Tongue (tissue), 3 donors: ENCODE data around the gene RTN3. TPM values are rescaled to one million over a fixed set of nuclear protein-coding genes. Genes with fewer than 3 reads are reported as not detected.
"Not testable (repeated sequence)": the region's sequence is repeated elsewhere in the genome, so short reads cannot be mapped to it uniquely, and the experiment has no call there.

Experiments used
- DNase-seq: peaks from one replicate; pipeline ENCODE4 v3.0.0-alpha.2; 2015
- small RNA-seq: library from RNA; depleted of rRNA; stranded (forward); fragments of <200 nt; gene quantifications from one replicate; pipeline ENCODE3, GENCODE V24; 2014; ENCODE audit warnings: low replicate concordance
- total RNA-seq: library from RNA; depleted of rRNA; stranded (reverse); fragments of >200 nt; gene quantifications from one replicate; pipeline ENCODE4 v1.2.3, GENCODE V29; 2014

RTN3 gene
- total RNA-seq, 1 donor from 2014 or later: 46.1 TPM

DNA sequence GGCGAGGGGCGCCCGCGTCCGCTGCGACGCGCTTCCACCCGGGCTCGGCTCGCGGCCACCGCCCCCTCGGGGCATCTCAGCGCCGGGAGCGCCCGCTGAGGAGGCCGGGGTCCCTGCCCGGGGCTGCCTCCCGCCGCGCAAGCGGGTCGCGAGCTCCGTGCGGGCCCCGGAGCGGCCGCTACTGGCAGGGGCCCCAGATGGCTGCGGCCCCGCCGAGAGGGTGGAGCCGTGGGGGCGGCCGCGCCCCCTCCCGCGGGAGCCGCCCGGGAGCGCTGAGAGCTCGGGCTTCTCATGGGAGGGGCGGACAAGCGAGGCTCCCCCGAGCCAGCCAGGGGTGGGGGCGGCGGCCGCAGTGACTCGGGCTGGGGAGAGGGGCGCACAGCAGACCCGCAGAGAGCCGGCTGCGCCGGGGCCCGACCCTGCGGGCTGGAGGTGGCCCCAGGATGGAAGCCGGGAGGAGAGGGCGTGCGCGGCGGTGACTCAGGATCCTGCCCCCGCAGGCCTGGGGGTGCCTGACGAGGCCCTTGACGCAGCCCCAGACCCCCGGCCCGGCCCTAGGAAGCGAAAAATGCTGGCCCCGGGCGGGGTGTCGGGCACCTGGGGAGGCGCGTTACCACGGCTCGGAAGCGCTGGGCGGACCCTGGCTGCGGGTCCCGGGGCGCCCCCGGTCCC is 87.9 kb downstream of the RTN3 start:
- DNase-seq: peak; percentile 37

DNA sequence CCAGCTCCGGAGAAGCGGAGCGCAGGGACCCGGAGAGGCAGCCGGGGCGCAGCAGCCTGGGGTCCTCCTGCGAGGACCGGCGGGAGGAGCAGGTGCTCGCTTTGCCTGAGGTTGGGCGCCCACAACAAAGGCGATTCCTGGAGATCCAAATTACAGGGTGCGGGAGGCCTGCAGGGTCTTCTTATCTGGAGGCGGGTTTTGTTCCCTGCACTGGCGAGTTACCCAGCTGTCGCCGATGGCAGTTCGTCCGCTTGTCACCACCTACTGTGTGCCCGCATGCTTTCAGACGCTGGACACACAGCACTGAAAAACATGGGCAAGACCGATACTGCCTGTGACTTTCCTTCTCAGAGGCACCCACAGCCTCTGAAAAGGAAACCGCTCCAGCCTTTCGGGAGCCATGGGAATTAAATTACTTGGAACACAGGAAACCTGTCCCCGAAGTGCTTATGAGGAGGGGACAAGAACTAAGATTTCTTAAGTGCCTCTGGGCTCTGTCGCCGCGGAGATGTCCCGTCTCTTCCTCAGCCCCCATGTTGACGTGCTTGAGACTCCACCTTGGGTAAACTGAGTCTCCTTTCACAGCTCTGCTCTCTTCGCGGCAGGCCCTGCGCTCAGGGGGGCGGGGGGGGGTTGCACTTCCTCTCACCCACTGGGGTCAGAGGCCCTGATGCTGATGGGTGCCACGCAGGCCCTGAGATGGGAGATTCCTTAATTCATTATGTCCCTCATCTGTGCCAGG is 88.6 kb downstream of the RTN3 start:
- peak; percentile 38 for DNase-seq

DNA sequence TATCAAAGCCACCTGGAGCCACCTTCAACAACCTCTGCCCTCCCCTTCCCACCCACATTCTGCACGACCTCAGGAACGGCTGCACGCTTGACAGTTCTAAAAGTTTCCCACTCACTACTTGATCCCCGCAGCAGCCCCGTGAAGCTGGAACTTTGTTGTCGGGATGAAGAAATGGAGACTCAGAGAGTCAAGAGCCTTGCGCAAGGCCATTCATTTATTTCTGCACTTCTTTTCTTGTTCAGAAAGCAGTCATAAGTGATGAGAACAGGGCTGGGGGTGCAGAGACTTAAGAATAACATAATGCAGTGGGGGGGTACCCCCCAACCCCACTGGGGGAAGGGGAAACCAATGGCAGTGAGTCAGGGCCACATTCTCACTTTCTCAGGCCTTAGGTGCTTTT is 89.5 kb downstream of the RTN3 start:
- no peak for DNase-seq

GRCh38 chr11:63771741-63772318 is 90.5 kb downstream of the RTN3 start:
- DNase-seq: not testable (repeated sequence)

DNA sequence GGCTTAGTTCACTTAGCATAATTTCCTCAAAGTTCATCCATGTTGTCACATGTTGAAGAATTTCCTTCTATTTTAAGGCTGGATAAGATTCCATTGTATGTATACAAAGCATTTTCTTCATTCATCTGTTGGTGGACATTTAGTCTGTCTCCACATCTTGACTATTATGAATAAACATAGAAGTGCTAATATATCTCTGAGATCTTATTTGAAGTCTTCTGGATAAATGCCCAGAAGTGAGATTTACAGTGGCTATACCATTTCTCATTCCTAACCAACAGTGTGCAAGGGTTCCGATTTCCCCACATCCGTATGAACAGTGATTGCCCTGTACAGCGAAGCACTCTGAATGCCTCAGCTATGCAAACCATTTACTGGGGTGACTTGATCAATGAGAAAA is 93.9 kb downstream of the RTN3 start:
- DNase-seq: no peak

DNA sequence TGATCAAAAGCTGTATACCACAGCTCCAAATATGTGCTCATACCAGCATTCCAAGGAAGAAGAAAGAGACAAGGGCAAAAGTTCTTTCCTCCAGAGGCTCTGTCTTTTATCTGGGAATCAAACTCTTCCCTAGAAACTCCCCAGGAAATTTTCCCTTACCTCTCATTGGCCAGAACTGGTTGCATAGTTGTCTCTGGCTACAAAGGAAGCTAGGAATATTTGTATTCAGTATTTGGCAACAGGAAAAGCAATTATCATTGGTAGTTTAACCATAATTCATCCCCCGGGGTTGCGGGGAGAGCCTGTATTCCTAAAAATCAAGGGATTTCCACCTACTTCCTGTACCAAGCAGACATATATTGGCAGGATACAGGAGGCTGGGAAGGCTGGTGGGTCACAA is 97.7 kb downstream of the RTN3 start:
- no peak for DNase-seq

GRCh38 chr11:63782749-63783148 is 101.4 kb downstream of the RTN3 start:
- DNase-seq: no peak

GRCh38 chr11:63783925-63784592 is 102.8 kb downstream of the RTN3 start:
- DNase-seq: no peak

- DNase-seq: no peak
Measured at GRCh38 chr11:63785823-63786222, 104.5 kb downstream of the RTN3 start.

GRCh38 chr11:63791495-63792167 is 110.3 kb downstream of the RTN3 start:
- DNase-seq: no peak

- DNase-seq: no peak
Measured at GRCh38 chr11:63793161-63793560, 111.9 kb downstream of the RTN3 start.

DNA sequence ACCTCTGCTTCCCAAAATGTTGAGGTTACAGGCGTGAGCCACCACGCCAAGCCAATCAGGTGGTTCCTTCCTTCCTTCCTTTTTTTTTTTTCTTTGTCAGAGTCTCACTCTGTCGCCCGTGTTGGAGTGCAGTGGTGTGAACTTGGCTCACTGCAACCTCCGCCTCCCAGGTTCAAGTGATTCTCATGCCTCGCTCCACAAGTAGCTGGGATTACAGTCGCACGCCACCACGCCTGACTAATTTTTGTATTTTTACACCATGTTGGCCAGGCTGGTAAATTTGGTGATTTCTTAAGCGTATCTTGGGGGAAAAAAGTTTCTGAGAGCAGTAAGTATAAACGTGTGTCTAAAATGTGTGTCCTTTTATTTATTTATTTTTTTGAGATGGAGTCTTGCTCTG is 113.8 kb downstream of the RTN3 start:
- no peak for DNase-seq

- no peak for DNase-seq
Measured at GRCh38 chr11:63800921-63801320, 119.6 kb downstream of the RTN3 start.

DNA sequence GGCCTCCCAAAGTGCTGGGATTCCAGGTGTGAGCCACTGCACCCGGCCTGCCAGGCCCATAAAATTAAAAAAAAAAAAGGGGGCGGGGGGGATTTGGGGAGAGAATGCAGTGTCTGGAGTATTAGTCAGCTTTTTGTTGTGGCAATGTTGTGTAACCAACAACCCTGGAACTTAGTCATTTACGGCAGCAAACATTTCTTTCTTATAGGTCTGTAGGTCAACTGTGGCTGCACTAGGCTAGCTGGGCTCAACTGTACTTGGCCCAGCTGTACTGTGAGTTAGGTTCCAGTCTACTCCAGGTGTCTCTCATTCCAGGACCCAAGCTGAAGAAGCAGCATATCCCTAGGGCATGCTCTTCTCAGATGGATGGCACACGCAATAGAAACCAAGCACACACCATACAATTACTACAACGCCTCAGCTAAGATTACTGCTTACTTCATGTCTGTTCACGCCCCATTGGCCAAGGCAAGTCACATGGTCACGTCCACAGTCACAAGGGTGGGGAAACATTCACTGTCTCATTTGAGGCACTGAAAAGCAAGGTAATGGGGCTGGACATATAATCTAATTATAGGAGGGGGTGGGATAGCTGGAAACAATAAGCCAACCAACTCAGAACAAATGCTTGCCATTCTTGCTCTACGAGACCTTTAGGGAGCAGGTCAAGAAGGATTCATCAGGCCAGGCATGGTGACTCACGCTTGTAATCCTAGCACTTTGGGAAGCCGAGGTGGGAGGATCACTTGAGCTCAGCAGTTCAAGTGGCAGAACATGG is 121.5 kb downstream of the RTN3 start:
- DNase-seq: no peak

GRCh38 chr11:63804259-63804658 is 123.0 kb downstream of the RTN3 start:
- DNase-seq: no peak

DNA sequence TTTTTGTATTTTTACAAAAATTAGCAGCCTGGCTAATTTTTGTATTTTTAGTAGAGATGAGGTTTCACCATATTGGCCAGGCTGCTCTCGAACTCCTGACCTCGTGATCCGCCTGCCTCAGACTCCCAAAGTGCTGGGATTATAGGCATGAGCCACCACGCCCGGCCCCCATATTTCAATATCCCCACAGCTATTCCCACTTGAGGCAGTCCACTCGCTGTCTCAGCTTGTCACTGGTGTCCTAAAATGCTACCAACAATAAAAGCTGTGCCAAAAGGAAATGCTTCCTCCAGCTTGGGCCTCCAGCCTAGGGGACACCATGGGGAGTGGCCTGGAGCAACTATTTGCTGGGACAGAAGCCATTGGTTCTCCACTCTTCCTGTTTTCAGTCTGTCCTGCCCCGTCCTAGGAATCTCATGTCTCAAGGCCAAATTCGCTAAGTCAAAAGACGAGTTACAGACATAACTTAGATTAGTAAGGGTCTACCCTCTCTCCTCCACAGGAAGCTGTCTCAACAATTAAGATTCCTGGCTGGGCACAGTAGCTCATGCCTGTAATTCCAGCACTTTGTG is 124.6 kb downstream of the RTN3 start:
- DNase-seq: no peak

Small RNAs within 50 kb of the gene (small RNA-seq; reads per million reads assigned to genes)
- gene AP000753.3 (not detected), gene RN7SL596P (not detected)

Other genes with a start within 250 kb of the RTN3 start
- gene PLAAT5, start 190.3 kb upstream of the RTN3 start, total RNA-seq: 2.3 TPM
- gene LGALS12, start 175.4 kb upstream of the RTN3 start, total RNA-seq: not detected
- 6.1 TPM for gene PLAAT4, start 144.7 kb upstream of the RTN3 start, total RNA-seq
- 3.7 TPM for gene PLAAT2, start 118.1 kb upstream of the RTN3 start, total RNA-seq
- gene PLAAT3, start 67.1 kb upstream of the RTN3 start, total RNA-seq: 34.8 TPM
- gene ATL3, start 10.1 kb upstream of the RTN3 start, total RNA-seq: 67.5 TPM
- 33.7 TPM for gene ZFTA, start 87.3 kb downstream of the RTN3 start, total RNA-seq
- 11.9 TPM for gene SPINDOC, start 132.0 kb downstream of the RTN3 start, total RNA-seq
- 18.2 TPM for gene MARK2, start 157.6 kb downstream of the RTN3 start, total RNA-seq
- 3.0 TPM for gene RCOR2, start 235.7 kb downstream of the RTN3 start, total RNA-seq